H1 (cell line): Measurements from ENCODE around the gene PPP1R9A. TPM values are rescaled to one million over a fixed set of nuclear protein-coding genes. Genes with fewer than 3 reads are reported as not detected.

Experiments
- CTCF ChIA-PET: fragments of 300-600 bp; sonication (Branson Sonifier 250); formaldehyde crosslinking; loops from one replicate; lab custom pipeline; 2021; ENCODE audit not compliant: partially characterized antibody; lab: Charles Lee
- POLR2A ChIA-PET: fragments of 300-600 bp; sonication (Branson Sonifier 250); formaldehyde crosslinking; loops from one replicate; lab custom pipeline; 2021; ENCODE audit warnings: inconsistent platforms; ENCODE audit not compliant: partially characterized antibody; lab: Charles Lee
- DNase-seq, 2 experiments: peaks; one replicate each; pipeline versions ENCODE4 v3.0.0 to v3.0.0-alpha.2; 2010 to 2022; ENCODE audit warnings: low spot score in 2 of 2, low read depth in 1 of 2, mixed read lengths in 1 of 2
- FAIRE-seq: peaks from 2 replicates; lab custom pipeline; 2011; peaks lifted over from hg19 to GRCh38; lab: Jason Lieb, UNC
- H2AFZ ChIP-seq: 2 replicates; pipeline ENCODE4 v1.8.1; 2012; ENCODE audit warnings: low read length, inconsistent platforms
- H2AK5ac ChIP-seq: 2 replicates; pipeline ENCODE4 v1.6.1; 2013; ENCODE audit warnings: low read depth, low read length
- H2BK120ac ChIP-seq: replicated peaks from 2 replicates; pipeline ENCODE3; 2013; ENCODE audit warnings: low read depth, low read length, inconsistent platforms
- H2BK12ac ChIP-seq: 2 replicates; pipeline ENCODE4 v1.6.1; 2013; ENCODE audit warnings: low read depth, low read length
- H2BK15ac ChIP-seq: 2 replicates; pipeline ENCODE4 v1.6.1; 2013; ENCODE audit warnings: low read length
- H2BK20ac ChIP-seq: 2 replicates; pipeline ENCODE4 v1.6.1; 2013; ENCODE audit warnings: low read length
- H2BK5ac ChIP-seq: 2 replicates; pipeline ENCODE4 v1.6.1; 2013; ENCODE audit warnings: low read depth, low read length
- H3K14ac ChIP-seq: 2 replicates; pipeline ENCODE4 v1.6.1; 2013; ENCODE audit warnings: inconsistent platforms; ENCODE audit not compliant: insufficient read length
- H3K18ac ChIP-seq: 2 replicates; pipeline ENCODE4 v1.6.1; 2013; ENCODE audit warnings: low read length; ENCODE audit errors: extremely low read depth
- H3K23ac ChIP-seq: 2 replicates; pipeline ENCODE4 v1.6.1; 2013; ENCODE audit warnings: inconsistent platforms; ENCODE audit not compliant: insufficient read length
- H3K23me2 ChIP-seq: 2 replicates; pipeline ENCODE4 v1.6.1; 2013; ENCODE audit warnings: low read depth, low read length
- H3K27ac ChIP-seq: 2 replicates; pipeline ENCODE4 v1.6.1; 2011; ENCODE audit warnings: low read depth, low read length, inconsistent platforms
- H3K27me3 ChIP-seq, 4 experiments: replicated peaks in 1 of 4; 1 replicate in 1 of 4; 2 replicates in 3 of 4; pipeline versions ENCODE4 v1.6.1 to v1.8.1; 2011 to 2013; ENCODE audit warnings: low read length in 3 of 4, mild to moderate bottlenecking in 3 of 4, inconsistent platforms in 2 of 4, mixed read lengths in 2 of 4, moderate library complexity in 1 of 4; ENCODE audit not compliant: control insufficient read depth in 3 of 4, insufficient read depth in 3 of 4; ENCODE audit errors: extremely low read depth in 1 of 4
- H3K36me3 ChIP-seq, 4 experiments: 2 replicates each; pipeline versions ENCODE4 v1.6.1 to v1.8.1; 2011 to 2013; ENCODE audit warnings: mild to moderate bottlenecking in 4 of 4, low read length in 3 of 4, moderate library complexity in 2 of 4, control low read depth in 1 of 4, inconsistent platforms in 1 of 4; ENCODE audit not compliant: insufficient read depth in 4 of 4, control insufficient read depth in 2 of 4
- H3K4ac ChIP-seq: replicated peaks from 2 replicates; pipeline ENCODE3; 2013; ENCODE audit warnings: low read length, low read depth, mixed read lengths, inconsistent platforms; ENCODE audit not compliant: insufficient read length
- H3K4me1 ChIP-seq, 4 experiments: replicated peaks in 1 of 4; 1 replicate in 1 of 4; 2 replicates in 3 of 4; pipeline versions ENCODE4 v1.6.1 to v1.8.1; 2011 to 2013; ENCODE audit warnings: low read length in 3 of 4, inconsistent platforms in 2 of 4, mixed read lengths in 1 of 4; ENCODE audit not compliant: insufficient read depth in 4 of 4, control insufficient read depth in 3 of 4
- H3K4me2 ChIP-seq, 2 experiments: 2 replicates each; pipeline versions ENCODE4 v1.6.1 to v1.8.1; 2011 to 2013; ENCODE audit warnings: low read depth in 2 of 2, low read length in 2 of 2, control low read depth in 1 of 2, inconsistent platforms in 1 of 2, mild to moderate bottlenecking in 1 of 2; ENCODE audit not compliant: insufficient read depth in 1 of 2
- H3K4me3 ChIP-seq, 4 experiments: fragments of 200-600, 300-600 bp in 1 of 4; sonication (generic), shearing (Covaris generic), sonication (Bioruptor Twin) in 1 of 4; 2 replicates each; pipeline versions ENCODE4 v1.5.1 to v1.8.1; 2011 to 2016; ENCODE audit warnings: low read length in 4 of 4, low read depth in 3 of 4, control low read depth in 2 of 4, inconsistent platforms in 2 of 4, mild to moderate bottlenecking in 2 of 4, mixed read lengths in 1 of 4, moderate library complexity in 1 of 4; ENCODE audit not compliant: insufficient read depth in 2 of 4; ENCODE audit errors: extremely low read depth in 1 of 4
- H3K56ac ChIP-seq: replicated peaks from 2 replicates; pipeline ENCODE3; 2013; ENCODE audit warnings: low read depth, mild to moderate bottlenecking, mixed read lengths, low read length, inconsistent platforms; ENCODE audit not compliant: insufficient read length
- H3K79me1 ChIP-seq: 2 replicates; pipeline ENCODE4 v1.6.1; 2013; ENCODE audit warnings: low read depth, low read length, control low read depth
- H3K79me2 ChIP-seq, 2 experiments: 2 replicates each; pipeline versions ENCODE4 v1.6.1 to v1.8.1; 2012 to 2013; ENCODE audit warnings: low read length in 2 of 2, mild to moderate bottlenecking in 2 of 2, inconsistent platforms in 1 of 2; ENCODE audit not compliant: insufficient read depth in 2 of 2, control insufficient read depth in 1 of 2
- H3K9ac ChIP-seq, 4 experiments: replicated peaks in 1 of 4; 1 replicate in 1 of 4; 2 replicates in 3 of 4; pipeline versions ENCODE4 v1.6.1 to v1.8.1; 2011 to 2013; ENCODE audit warnings: low read depth in 3 of 4, low read length in 3 of 4, control low read depth in 2 of 4, mild to moderate bottlenecking in 2 of 4, moderate library complexity in 2 of 4, inconsistent platforms in 1 of 4; ENCODE audit errors: extremely low read depth in 1 of 4
- H3K9me3 ChIP-seq, 2 experiments: 2 replicates each; pipeline versions ENCODE4 v1.6.1 to v1.8.1; 2012 to 2013; ENCODE audit warnings: mild to moderate bottlenecking in 2 of 2, moderate library complexity in 2 of 2, control low read depth in 1 of 2, inconsistent platforms in 1 of 2, low read depth in 1 of 2, low read length in 1 of 2, mixed read lengths in 1 of 2; ENCODE audit not compliant: insufficient read depth in 2 of 2
- H4K20me1 ChIP-seq, 2 experiments: replicated peaks in 1 of 2; 2 replicates each; pipeline versions ENCODE3 to v1.8.1; 2011 to 2013; ENCODE audit warnings: inconsistent platforms in 2 of 2, low read length in 2 of 2, mild to moderate bottlenecking in 1 of 2; ENCODE audit not compliant: insufficient read depth in 2 of 2, control insufficient read depth in 1 of 2
- H4K5ac ChIP-seq: 2 replicates; pipeline ENCODE4 v1.6.1; 2013; ENCODE audit warnings: low read length, low read depth, mixed read lengths, inconsistent platforms; ENCODE audit not compliant: insufficient read length
- H4K8ac ChIP-seq: 2 replicates; pipeline ENCODE4 v1.8.0; 2013; ENCODE audit warnings: mild to moderate bottlenecking, moderate library complexity, low read length, inconsistent platforms; ENCODE audit not compliant: insufficient read depth; ENCODE audit errors: extremely low read depth
- H4K91ac ChIP-seq: replicated peaks from 2 replicates; pipeline ENCODE3; 2013; ENCODE audit warnings: low read length, mixed read lengths, inconsistent platforms; ENCODE audit not compliant: insufficient read length
- ATF3 ChIP-seq: IDR thresholded peaks from 2 replicates; pipeline ENCODE4 v1.6.1; 2011; ENCODE audit warnings: low read depth, mild to moderate bottlenecking, low read length; ENCODE audit not compliant: insufficient read depth
- BACH1 ChIP-seq: IDR thresholded peaks from 2 replicates; pipeline ENCODE4 v1.6.1; 2012; ENCODE audit warnings: low read length, improper control_type of control experiment
- BRCA1 ChIP-seq: IDR thresholded peaks from 2 replicates; pipeline ENCODE4 v1.6.1; 2012; ENCODE audit warnings: low read depth, low read length, improper control_type of control experiment
- CHD1 ChIP-seq: IDR thresholded peaks from 2 replicates; pipeline ENCODE4 v1.6.1; 2012; ENCODE audit warnings: low read depth, low read length, improper control_type of control experiment
- NRF1 ChIP-seq: IDR thresholded peaks from 2 replicates; pipeline ENCODE4 v1.6.1; 2011; ENCODE audit warnings: mild to moderate bottlenecking, low read depth, low read length, improper control_type of control experiment
- POU5F1 ChIP-seq: IDR thresholded peaks from 2 replicates; pipeline ENCODE4 v1.6.1; 2011; ENCODE audit warnings: low read depth, mild to moderate bottlenecking, low read length, moderate library complexity
- RAD21 ChIP-seq, 2 experiments: IDR thresholded peaks in 1 of 2; conservative IDR thresholded peaks in 1 of 2; 2 replicates each; pipeline ENCODE4 v1.6.1; 2011; ENCODE audit warnings: low read depth in 2 of 2, low read length in 2 of 2, improper control_type of control experiment in 1 of 2, inconsistent platforms in 1 of 2, mild to moderate bottlenecking in 1 of 2, moderate library complexity in 1 of 2
- RNF2 ChIP-seq: fragments of 200-900, 300-1000 bp; sonication (generic); IDR thresholded peaks from 2 replicates; pipeline ENCODE4 v1.7.1; 2016; ENCODE audit warnings: borderline replicate concordance, low read depth, mild to moderate bottlenecking, antibody characterized with exemption, low read length; ENCODE audit not compliant: poor library complexity, severe bottlenecking; ENCODE audit errors: missing control alignments
- RXRA ChIP-seq: IDR thresholded peaks from 2 replicates; pipeline ENCODE4 v1.6.1; 2011; ENCODE audit warnings: low read depth, mild to moderate bottlenecking, low read length, moderate library complexity; ENCODE audit not compliant: insufficient read depth
- SIX5 ChIP-seq: IDR thresholded peaks from 2 replicates; pipeline ENCODE4 v1.6.1; 2011; ENCODE audit warnings: mild to moderate bottlenecking, low read depth, low read length
- TAF1 ChIP-seq: IDR thresholded peaks from 2 replicates; pipeline ENCODE4 v1.6.1; 2011; ENCODE audit warnings: mild to moderate bottlenecking, low read depth, low read length
- TEAD4 ChIP-seq: IDR thresholded peaks from 2 replicates; pipeline ENCODE4 v1.6.1; 2012; ENCODE audit warnings: low read depth, low read length, inconsistent platforms, mixed read lengths
- YY1 ChIP-seq: IDR thresholded peaks from 2 replicates; pipeline ENCODE4 v1.6.1; 2011; ENCODE audit warnings: low read depth, mild to moderate bottlenecking, low read length
- polyA plus RNA-seq, 7 experiments: library from polyadenylated mRNA; depleted of rRNA in 3 of 7; stranded (reverse) in 5 of 7; unstranded in 2 of 7; fragments of >200 nt in 5 of 7; fragments of 200-250 nt in 2 of 7; gene quantifications; 1 replicate in 5 of 7; 2 replicates in 1 of 7; 4 replicates in 1 of 7; pipeline versions ENCODE4 v1.2.1 to v1.2.3, GENCODE V29; 2011 to 2013; ENCODE audit warnings: missing spikeins in 2 of 7, mixed read lengths in 2 of 7
- total RNA-seq: library from RNA; stranded (reverse); fragmentation: NEBNext Ultra II Directional; extraction: Animal tissue kit (Norgen Biotek cat#: 25700); gene quantifications from 2 replicates; pipeline ENCODE4 v1.2.1, GENCODE V29; 2021
- TF ChIP-seq, protein P1 (sequence below): IDR thresholded peaks from 2 replicates; pipeline ENCODE4 v1.6.1; 2012; ENCODE audit warnings: low read length, inconsistent platforms

The PPP1R9A gene
- total and polyA plus RNA-seq, 2 of the 8 experiments (the other 6 are each of a cell fraction or from before 2014, with no cell fraction given): 3.0 to 20.3 TPM

DNA sequence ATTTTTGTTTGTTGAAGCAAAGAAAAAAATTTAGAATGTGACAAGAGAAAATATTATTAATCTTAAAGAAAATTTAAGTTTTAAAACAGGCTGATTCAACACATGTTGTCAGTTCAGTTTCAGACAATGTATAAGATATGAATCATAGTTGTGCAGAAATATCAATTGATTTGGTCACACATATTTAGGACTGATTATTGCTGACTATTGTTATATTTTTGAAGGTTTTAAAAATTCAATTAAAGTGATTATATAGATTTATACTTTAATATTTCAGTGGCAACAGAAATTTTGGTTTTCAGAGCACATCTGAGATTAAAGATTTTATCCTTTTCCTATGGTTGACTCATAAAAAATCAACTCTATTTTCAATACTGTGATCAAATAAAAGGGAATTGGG lies 284.4 kb downstream of the PPP1R9A start:
- no peak overlapping the region for H3K27ac ChIP-seq
- H2BK120ac ChIP-seq: no peak overlapping the region
- H2BK15ac ChIP-seq: no peak overlapping the region
- H3K18ac ChIP-seq: no peak overlapping the region
- H3K4me3 ChIP-seq: no peak overlapping the region
- H4K91ac ChIP-seq: no peak overlapping the region
- H2BK12ac ChIP-seq: no peak overlapping the region
- TF ChIP-seq BRCA1 (no peak), RNF2 (no peak), POU5F1 (no peak), ATF3 (no peak), TEAD4 (no peak), TAF1 (no peak), NRF1 (no peak), RAD21 (IDR thresholded peaks at IDR 0.05 in 1 of 2, conservative IDR thresholded peaks at IDR 0.05 in 1 of 2; ENCODE audit: low read depth in 2 of 2, low read length in 2 of 2) (no peak), BACH1 (no peak), RXRA (no peak), YY1 (no peak), CHD1 (no peak), SIX5 (no peak)
- TF ChIP-seq, protein P1, sequence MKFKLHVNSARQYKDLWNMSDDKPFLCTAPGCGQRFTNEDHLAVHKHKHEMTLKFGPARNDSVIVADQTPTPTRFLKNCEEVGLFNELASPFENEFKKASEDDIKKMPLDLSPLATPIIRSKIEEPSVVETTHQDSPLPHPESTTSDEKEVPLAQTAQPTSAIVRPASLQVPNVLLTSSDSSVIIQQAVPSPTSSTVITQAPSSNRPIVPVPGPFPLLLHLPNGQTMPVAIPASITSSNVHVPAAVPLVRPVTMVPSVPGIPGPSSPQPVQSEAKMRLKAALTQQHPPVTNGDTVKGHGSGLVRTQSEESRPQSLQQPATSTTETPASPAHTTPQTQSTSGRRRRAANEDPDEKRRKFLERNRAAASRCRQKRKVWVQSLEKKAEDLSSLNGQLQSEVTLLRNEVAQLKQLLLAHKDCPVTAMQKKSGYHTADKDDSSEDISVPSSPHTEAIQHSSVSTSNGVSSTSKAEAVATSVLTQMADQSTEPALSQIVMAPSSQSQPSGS: no peak
- no peak overlapping the region for H3K56ac ChIP-seq
- no peaks in the 10 kb centered on the region for H3K36me3 ChIP-seq
- H3K9ac ChIP-seq: no peak overlapping the region
- no peaks in the 10 kb centered on the region for H3K23me2 ChIP-seq
- H3K23ac ChIP-seq: no peak overlapping the region
- DNase-seq (no peak), FAIRE-seq (no peak)
- no peaks in the 10 kb centered on the region for H3K4me1 ChIP-seq
- H4K5ac ChIP-seq: no peak overlapping the region
- no peak overlapping the region for H2BK20ac ChIP-seq
- CTCF ChIA-PET: no interaction called here
- H3K4ac ChIP-seq: no peak overlapping the region
- H3K79me1 ChIP-seq: no peaks in the 10 kb centered on the region
- no peak overlapping the region for H2AFZ ChIP-seq
- H3K27me3 ChIP-seq: no peaks in the 10 kb centered on the region
- H3K79me2 ChIP-seq: no peaks in the 10 kb centered on the region
- no peak overlapping the region for H2AK5ac ChIP-seq
- no peak overlapping the region for H4K8ac ChIP-seq
- H2BK5ac ChIP-seq: no peak overlapping the region
- peaks cover 0 to 2% of the 10 kb centered on the region in 2 experiments for H4K20me1 ChIP-seq
- no peak overlapping the region for H3K14ac ChIP-seq
- H3K9me3 ChIP-seq: no peaks in the 10 kb centered on the region
- POLR2A ChIA-PET: no interaction called here
- H3K4me2 ChIP-seq: no peak overlapping the region
